ENCODE data around the gene GBGT1. TPM values are rescaled to one million over a fixed set of nuclear protein-coding genes. Genes with fewer than 3 reads are reported as not detected.

Gene GBGT1
- total and polyA plus RNA-seq, 2 donors (not counting 3 experiments of a cell fraction or from before 2014, with no cell fraction given) = 35.6 to 56.3 TPM

DNA sequence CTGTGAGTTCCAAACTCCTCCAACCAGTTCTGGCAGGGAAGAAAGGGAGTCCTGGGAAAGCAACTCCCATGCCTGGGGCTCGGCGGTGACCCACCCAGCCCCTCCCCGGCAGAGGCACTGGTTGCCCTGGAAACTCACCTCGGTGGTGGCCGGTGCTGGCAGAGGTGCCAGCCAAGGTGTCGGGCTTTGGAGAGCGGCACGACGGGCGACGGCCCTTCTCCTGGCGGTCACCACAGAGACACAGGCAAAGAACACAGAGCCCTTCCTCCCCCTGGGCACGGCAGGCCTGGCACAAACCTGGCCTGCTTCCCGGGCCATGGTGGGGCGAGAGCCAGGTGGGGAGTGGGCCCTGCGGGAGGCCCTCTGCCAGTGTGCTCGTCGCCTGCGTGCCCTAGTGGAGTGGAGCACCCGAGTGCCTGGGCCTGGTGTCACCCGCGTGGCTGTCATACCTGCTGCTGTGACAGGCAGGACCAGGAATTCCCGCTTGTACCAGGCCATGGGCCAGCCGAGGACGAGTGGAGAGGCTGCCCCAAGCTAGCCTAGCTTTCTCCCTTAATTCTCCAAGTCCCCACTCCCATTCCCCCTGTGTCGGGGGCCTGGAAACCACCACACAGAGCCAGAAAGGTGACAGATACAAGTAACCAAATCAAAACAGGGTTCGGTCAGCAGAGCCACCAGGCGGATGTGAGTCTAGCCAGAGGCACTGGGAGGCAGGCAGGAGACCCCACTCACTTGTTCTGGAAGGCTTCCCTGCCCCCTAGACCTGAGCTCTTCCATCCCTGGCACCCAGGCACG, 34.5 kb downstream of the GBGT1 start:
- FAIRE-seq (no peak), DNase-seq (ENCODE audit: low read depth, low spot score) (no peak)
- Histone ChIP-seq H3K27me3 (ENCODE audit: control insufficient read depth in 2 of 2, insufficient read depth in 2 of 2, low read length in 2 of 2) (no peaks in the 10 kb centered on the region), H3K9me1 (replicated peaks; ENCODE audit: control insufficient read depth, extremely low read depth, insufficient read depth, low read length) (no peaks in the 10 kb centered on the region), H3K9ac (replicated peaks; ENCODE audit: extremely low read depth, insufficient read depth, low read length) (no peak overlapping the region), H3K4me2 (ENCODE audit: insufficient read depth, low read length) (no peak overlapping the region), H4K20me1 (replicated peaks; ENCODE audit: control insufficient read depth, extremely low read depth, insufficient read depth, low read length) (no peaks in the 10 kb centered on the region), H3K4me3 (replicated peaks in 1 of 3; ENCODE audit: insufficient read depth in 1 of 3, low read depth in 1 of 3, low read length in 3 of 3) (no peak overlapping the region), H2AFZ (ENCODE audit: low read depth, low read length) (no peak overlapping the region), H3K4me1 (ENCODE audit: control insufficient read depth, extremely low read depth, insufficient read depth, low read length) (peaks cover 29% of the 10 kb centered on the region), H3K79me2 (ENCODE audit: control insufficient read depth, insufficient read depth, low read length) (no peaks in the 10 kb centered on the region), H3K36me3 (ENCODE audit: control insufficient read depth in 2 of 2, extremely low read depth in 1 of 2, insufficient read depth in 2 of 2, low read length in 2 of 2) (no peaks in the 10 kb centered on the region), H3K27ac (ENCODE audit: insufficient read depth, low read depth, low read length) (no peak overlapping the region), H3K9me3 (replicated peaks; ENCODE audit: control insufficient read depth, insufficient read depth, low read length) (no peaks in the 10 kb centered on the region)
- TF ChIP-seq GATA2 (IDR thresholded peaks at IDR 0.05; ENCODE audit: insufficient read depth, insufficient read length, low read depth, low read length) (no peak), MYC (IDR thresholded peaks at IDR 0.05; ENCODE audit: low read depth, low read length) (no peak), POLR2AphosphoS5 (IDR thresholded peaks at IDR 0.05; ENCODE audit: insufficient read depth, low read depth, low read length) (no peak), JUN (IDR thresholded peaks at IDR 0.05; ENCODE audit: borderline replicate concordance, insufficient read depth, insufficient read length, low read depth) (no peak), POLR2A (IDR thresholded peaks at IDR 0.05; ENCODE audit: low read depth, low read length) (no peak), EZH2 (IDR thresholded peaks at IDR 0.05; ENCODE audit: borderline replicate concordance, low read depth, low read length, severe bottlenecking) (no peak), FOS (IDR thresholded peaks at IDR 0.05; ENCODE audit: borderline replicate concordance, insufficient read depth, low read length) (no peak)
- TF ChIP-seq, protein P1, sequence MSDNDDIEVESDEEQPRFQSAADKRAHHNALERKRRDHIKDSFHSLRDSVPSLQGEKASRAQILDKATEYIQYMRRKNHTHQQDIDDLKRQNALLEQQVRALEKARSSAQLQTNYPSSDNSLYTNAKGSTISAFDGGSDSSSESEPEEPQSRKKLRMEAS (IDR thresholded peaks at IDR 0.05; ENCODE audit: insufficient read depth, insufficient read length) = no peak
- TF ChIP-seq, protein P2, sequence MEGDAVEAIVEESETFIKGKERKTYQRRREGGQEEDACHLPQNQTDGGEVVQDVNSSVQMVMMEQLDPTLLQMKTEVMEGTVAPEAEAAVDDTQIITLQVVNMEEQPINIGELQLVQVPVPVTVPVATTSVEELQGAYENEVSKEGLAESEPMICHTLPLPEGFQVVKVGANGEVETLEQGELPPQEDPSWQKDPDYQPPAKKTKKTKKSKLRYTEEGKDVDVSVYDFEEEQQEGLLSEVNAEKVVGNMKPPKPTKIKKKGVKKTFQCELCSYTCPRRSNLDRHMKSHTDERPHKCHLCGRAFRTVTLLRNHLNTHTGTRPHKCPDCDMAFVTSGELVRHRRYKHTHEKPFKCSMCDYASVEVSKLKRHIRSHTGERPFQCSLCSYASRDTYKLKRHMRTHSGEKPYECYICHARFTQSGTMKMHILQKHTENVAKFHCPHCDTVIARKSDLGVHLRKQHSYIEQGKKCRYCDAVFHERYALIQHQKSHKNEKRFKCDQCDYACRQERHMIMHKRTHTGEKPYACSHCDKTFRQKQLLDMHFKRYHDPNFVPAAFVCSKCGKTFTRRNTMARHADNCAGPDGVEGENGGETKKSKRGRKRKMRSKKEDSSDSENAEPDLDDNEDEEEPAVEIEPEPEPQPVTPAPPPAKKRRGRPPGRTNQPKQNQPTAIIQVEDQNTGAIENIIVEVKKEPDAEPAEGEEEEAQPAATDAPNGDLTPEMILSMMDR (IDR thresholded peaks at IDR 0.05; ENCODE audit: extremely low read depth in 1 of 2, insufficient read depth in 1 of 2, low read depth in 1 of 2, low read length in 2 of 2) = no peak
- dilution Hi-C loops (cut with MboI; ENCODE audit: extremely low pct_ligation_motif_present, low sequenced_read_pairs) = no loop called here
- no TSS peak for BruUV-seq (replicated peaks)
- intact Hi-C loops (cut with micrococcal nuclease) = no loop called here
- POLR2A ChIA-PET = no interaction called here
- CTCF ChIA-PET = interaction anchor here (2.9 kb wide), 1 partner anchor 15 kb away, joined by 13 read pairs; no protein-coding TSS in a partner anchor

Data from endothelial cell of umbilical vein (primary cell).